Epithelial cell of esophagus (primary cell): Measurements from ENCODE around the gene IRF9.

Source experiments
- DNase-seq: peaks from one replicate; pipeline ENCODE4 v3.0.0; 2010; ENCODE audit warnings: low read depth
- H3K4me3 ChIP-seq: 2 replicates; pipeline ENCODE4 v1.5.1; 2011; ENCODE audit warnings: mild to moderate bottlenecking, low read length, control low read depth
- TF ChIP-seq, protein P1 (sequence below): IDR thresholded peaks from 2 replicates; pipeline ENCODE4 v1.5.1; 2011; ENCODE audit warnings: low read depth, mild to moderate bottlenecking, low read length, control low read depth, inconsistent platforms; ENCODE audit not compliant: insufficient read depth; ENCODE audit errors: missing control alignments

Gene IRF9

DNA sequence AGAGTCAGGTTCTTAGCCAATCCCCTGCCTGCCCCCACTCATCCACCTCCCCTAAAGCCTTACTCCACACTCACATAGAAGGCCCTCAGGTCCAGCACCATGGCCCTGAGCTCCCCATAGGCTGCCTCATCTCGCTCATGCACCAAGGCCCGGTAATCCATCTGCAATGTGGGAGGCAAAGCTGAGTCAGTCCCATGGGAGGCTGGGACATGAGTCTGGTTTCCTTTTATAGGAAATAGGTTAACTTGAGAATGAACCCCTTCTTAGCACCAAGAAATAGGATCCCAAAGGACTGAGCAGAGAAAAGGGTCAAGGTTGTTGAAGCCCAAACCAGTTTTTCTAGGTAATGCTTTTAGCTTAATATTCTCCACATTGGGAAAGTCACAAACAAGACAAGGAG is 17.6 kb upstream of the IRF9 start:
- no peak overlapping the region for H3K4me3 ChIP-seq
- TF ChIP-seq, protein P1, sequence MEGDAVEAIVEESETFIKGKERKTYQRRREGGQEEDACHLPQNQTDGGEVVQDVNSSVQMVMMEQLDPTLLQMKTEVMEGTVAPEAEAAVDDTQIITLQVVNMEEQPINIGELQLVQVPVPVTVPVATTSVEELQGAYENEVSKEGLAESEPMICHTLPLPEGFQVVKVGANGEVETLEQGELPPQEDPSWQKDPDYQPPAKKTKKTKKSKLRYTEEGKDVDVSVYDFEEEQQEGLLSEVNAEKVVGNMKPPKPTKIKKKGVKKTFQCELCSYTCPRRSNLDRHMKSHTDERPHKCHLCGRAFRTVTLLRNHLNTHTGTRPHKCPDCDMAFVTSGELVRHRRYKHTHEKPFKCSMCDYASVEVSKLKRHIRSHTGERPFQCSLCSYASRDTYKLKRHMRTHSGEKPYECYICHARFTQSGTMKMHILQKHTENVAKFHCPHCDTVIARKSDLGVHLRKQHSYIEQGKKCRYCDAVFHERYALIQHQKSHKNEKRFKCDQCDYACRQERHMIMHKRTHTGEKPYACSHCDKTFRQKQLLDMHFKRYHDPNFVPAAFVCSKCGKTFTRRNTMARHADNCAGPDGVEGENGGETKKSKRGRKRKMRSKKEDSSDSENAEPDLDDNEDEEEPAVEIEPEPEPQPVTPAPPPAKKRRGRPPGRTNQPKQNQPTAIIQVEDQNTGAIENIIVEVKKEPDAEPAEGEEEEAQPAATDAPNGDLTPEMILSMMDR = no peak
- no peak for DNase-seq

DNA sequence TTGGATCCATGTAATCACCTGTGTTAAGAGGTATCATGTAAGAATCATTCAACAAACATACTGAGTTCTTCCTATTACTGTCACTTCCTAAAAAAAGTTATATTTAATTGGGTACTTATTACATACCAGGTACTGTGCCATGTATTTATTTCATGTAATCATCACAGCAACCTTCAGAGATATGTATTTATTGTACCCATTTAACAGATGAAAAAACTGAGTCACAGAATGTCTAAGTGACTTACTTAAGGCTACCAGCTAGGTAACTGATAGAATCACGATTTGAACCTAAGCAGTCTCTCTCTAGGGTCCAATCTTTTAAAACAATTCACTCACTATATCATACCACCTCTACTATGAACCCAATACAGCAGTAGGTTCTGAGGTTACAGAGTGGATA is 16.6 kb upstream of the IRF9 start:
- TF ChIP-seq, protein P1 = no peak
- no peak overlapping the region for H3K4me3 ChIP-seq
- DNase-seq = no peak

DNA sequence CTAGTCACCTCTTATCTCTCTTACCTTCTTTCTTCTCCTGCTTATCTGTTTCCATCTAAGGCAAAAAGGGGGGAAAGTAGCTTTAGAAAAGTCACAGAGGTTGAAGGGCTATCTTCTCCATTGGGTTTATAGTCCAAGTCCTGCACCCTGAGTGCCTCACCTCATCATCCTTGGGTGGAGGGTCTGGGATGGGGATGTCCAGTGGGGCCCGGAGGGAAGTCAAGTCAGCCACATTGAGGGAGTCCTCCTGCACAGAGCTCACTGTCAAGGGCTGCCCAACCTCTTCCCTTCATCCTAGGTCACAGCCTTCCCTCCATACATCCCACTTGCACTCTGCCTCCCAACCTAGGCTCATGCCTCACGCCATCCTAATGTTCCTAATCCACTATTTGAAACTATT is 15.8 kb upstream of the IRF9 start:
- no peak overlapping the region for H3K4me3 ChIP-seq
- TF ChIP-seq, protein P1 = no peak
- no peak for DNase-seq

DNA sequence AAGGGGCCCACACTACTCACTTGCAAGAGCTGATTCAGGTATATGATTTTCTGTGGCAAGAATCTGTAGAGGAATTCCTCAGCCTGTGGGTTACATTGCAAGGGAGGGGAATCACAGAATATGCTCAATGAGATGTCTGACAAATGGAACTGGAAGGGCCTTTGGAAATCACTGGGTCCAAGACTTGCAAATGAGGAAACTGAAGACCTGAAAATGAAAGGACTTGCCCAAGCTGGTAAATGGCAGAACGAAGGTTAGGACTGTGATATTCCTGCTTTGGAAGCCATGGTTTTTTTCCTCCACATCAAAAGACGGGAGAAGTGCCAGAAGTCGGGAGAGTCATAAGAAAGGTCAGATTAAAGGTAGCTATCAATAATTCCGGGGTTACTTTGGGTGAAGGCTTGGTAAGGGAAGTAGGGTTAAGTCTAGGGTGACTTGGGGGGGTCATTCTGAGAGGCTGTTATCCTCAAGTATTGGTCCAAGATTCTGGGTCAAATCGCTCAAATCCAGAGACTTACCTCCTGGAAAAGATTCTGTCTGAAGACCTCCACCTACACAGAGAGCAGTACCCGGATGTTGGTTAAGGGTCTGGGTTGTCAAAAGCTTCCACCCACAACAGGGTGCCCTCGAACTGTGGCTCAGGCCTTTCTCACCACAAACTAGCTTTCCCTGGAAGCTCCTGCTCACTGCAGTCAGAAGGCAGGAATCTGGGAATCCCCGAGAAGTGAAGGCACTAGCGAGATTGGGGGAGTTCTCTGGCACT is 15.2 kb upstream of the IRF9 start:
- DNase-seq = no peak
- TF ChIP-seq, protein P1 = no peak
- H3K4me3 ChIP-seq = peak overlapping the region; percentile 87

DNA sequence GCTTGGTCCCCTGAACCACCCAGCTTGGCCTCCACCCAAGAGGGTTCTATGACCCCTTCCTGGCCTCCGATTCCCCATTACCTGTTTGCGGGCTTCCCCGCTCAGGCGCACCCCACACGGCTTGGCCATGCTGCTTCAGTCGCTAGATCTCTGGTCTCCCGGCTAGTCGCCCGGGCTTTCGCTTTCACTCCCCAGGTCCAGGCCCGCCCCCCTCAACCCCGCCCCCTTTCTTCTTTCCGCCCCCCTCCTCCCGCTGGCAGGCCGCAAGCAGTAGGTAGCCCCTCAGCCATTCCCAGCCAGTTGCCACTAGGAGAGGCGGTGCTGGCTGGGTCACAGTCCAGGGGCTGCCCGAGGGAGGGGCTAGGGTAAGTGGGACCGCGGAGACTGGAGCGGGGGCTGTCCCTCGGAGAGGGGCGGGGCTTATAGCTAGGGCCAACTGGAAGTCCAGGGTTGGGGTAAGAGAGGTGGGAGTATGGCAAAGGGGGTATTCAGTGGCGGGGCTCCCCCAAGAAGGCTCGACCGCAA is 14.6 kb upstream of the IRF9 start, which contains the start of gene PSME2:
TSS of gene PSME2 (minus strand) at position 158 of the 525 bp plus-strand sequence. CDS start at position 129, 29 bp downstream.
- H3K4me3 ChIP-seq = peak within 1 kb of the TSS; percentile 87
- TF ChIP-seq, protein P1 = no peak
- peak; percentile 97 for DNase-seq

DNA sequence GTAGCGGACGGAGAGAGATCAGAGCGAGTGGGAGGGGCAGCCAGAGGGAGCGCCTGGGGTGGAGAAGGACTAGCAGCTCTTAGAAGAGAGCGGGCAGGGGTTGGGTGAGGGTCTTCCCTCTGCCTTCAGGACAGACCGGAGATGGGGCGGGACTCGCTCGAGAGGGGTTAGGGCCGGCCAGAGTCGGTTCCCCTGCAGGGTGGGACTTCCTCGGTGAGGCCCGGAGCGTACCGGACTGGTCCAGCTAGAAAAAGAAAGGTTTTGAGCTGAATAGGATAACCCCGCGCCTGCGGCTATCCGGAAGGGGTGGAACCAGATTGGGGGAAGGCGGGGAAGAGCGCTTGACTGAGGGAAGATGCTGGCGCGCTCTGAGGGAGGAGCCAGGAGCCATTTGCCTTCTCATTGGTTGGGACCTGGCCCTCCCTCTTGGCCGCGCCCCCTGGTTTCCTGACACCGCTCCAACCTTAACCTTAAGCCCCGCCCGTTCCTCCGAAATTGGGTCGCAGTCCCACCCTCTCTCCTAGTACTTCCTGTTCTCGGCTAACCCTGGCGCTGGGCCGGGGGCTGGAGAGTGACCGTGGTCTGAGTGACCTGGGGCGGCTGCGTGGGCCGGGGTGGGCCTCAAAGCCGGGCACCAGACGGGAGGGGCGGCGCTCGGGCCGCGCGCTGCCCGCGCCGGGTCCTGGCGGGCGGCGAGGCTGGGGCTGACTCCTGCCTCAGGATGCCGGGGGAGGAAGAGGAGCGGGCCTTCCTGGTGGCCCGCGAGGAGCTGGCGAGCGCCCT is 13.9 kb upstream of the IRF9 start, which contains the start of gene RNF31:
TSS of gene RNF31 (plus strand) at position 521 of the 783 bp plus-strand sequence. CDS start at position 722, 201 bp downstream.
- peak; percentile 100 for DNase-seq
- H3K4me3 ChIP-seq = peak within 1 kb of the TSS; percentile 87
- TF ChIP-seq, protein P1 = no peak
